ENCODE data around the gene ZNF711. TPM values are rescaled to one million over a fixed set of nuclear protein-coding genes. Genes with fewer than 3 reads are reported as not detected.
"Not testable (repeated sequence)": the region's sequence is repeated elsewhere in the genome, so short reads cannot be mapped to it uniquely, and the experiment has no call there.

The ZNF711 gene
- total and polyA plus RNA-seq, 2 experiments from 2014 or later: 16.6 to 34.1 TPM

GRCh38 chrX:85288992-85289723, 45.4 kb downstream of the ZNF711 start:
- no peaks in the 10 kb centered on the region for H3K4me1 ChIP-seq (ENCODE audit: insufficient read depth)
- H4K20me1 ChIP-seq (ENCODE audit: insufficient read depth, poor library complexity, severe bottlenecking): no peaks in the 10 kb centered on the region
- H3K79me2 ChIP-seq: no peaks in the 10 kb centered on the region
- H3K4me3 ChIP-seq: no peak overlapping the region
- H3K9me2 ChIP-seq (replicated peaks; ENCODE audit: insufficient read depth): no peaks in the 10 kb centered on the region
- WGBS (ENCODE audit: low lambda C conversion rate, missing lambda C conversion rate): 83% methylated on average over 7 of the region's 7 CpGs
- no peak overlapping the region for H3K27ac ChIP-seq
- TF ChIP-seq, protein P1, sequence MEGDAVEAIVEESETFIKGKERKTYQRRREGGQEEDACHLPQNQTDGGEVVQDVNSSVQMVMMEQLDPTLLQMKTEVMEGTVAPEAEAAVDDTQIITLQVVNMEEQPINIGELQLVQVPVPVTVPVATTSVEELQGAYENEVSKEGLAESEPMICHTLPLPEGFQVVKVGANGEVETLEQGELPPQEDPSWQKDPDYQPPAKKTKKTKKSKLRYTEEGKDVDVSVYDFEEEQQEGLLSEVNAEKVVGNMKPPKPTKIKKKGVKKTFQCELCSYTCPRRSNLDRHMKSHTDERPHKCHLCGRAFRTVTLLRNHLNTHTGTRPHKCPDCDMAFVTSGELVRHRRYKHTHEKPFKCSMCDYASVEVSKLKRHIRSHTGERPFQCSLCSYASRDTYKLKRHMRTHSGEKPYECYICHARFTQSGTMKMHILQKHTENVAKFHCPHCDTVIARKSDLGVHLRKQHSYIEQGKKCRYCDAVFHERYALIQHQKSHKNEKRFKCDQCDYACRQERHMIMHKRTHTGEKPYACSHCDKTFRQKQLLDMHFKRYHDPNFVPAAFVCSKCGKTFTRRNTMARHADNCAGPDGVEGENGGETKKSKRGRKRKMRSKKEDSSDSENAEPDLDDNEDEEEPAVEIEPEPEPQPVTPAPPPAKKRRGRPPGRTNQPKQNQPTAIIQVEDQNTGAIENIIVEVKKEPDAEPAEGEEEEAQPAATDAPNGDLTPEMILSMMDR (IDR thresholded peaks at IDR 0.05; ENCODE audit: poor library complexity): no peak
- no peak for TF ChIP-seq EZH2 (IDR thresholded peaks at IDR 0.05; ENCODE audit: borderline replicate concordance)
- no peak for TF ChIP-seq EZH2phosphoT487 (IDR thresholded peaks at IDR 0.05; ENCODE audit: low read depth, severe bottlenecking, unreplicated experiment)
- H3K9me3 ChIP-seq (ENCODE audit: low read depth): peaks cover 5% of the 10 kb centered on the region
- H3K36me3 ChIP-seq (replicated peaks; ENCODE audit: insufficient read depth, low read depth): no peaks in the 10 kb centered on the region
- DNase-seq (ENCODE audit: low spot score): no peak
- no peak overlapping the region for H3K4me2 ChIP-seq
- H3K27me3 ChIP-seq: no peaks in the 10 kb centered on the region
- H2AFZ ChIP-seq: no peak overlapping the region

GRCh38 chrX:85303544-85303943, 59.8 kb downstream of the ZNF711 start:
- Histone ChIP-seq H3K79me2 (no peaks in the 10 kb centered on the region), H3K4me2 (no peak overlapping the region), H3K27ac (no peak overlapping the region), H2AFZ (no peak overlapping the region), H4K20me1 (ENCODE audit: insufficient read depth, poor library complexity, severe bottlenecking) (no peaks in the 10 kb centered on the region), H3K4me3 (no peak overlapping the region), H3K4me1 (ENCODE audit: insufficient read depth) (no peaks in the 10 kb centered on the region), H3K9me3 (ENCODE audit: low read depth) (no peaks in the 10 kb centered on the region), H3K27me3 (no peaks in the 10 kb centered on the region), H3K9me2 (replicated peaks; ENCODE audit: insufficient read depth) (no peaks in the 10 kb centered on the region), H3K36me3 (replicated peaks; ENCODE audit: insufficient read depth, low read depth) (no peaks in the 10 kb centered on the region)
- TF ChIP-seq EZH2phosphoT487 (IDR thresholded peaks at IDR 0.05; ENCODE audit: low read depth, severe bottlenecking, unreplicated experiment) (no peak), EZH2 (IDR thresholded peaks at IDR 0.05; ENCODE audit: borderline replicate concordance) (no peak)
- no peak for DNase-seq (ENCODE audit: low spot score)
- 87% methylated on average over 3 of the region's 3 CpGs for WGBS (ENCODE audit: low lambda C conversion rate, missing lambda C conversion rate)

DNA sequence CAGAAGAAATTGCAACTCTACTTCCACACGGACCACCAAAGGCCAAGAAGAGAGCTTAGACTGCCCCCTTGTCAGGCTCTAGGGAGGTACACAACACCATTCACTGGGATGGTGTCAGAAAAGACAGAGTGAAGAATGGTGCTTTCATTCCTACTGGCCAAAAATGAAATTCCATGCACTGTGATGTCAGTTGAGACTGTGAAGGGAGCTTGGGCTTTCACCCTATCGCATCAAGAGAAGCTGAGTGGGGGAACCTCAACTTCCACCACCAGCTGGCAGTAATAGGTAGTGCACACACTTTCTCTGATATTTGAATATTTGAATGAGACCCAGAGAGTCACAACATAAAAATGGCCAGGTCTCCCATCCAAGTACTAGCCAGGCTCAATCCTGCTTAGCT, 65.9 kb downstream of the ZNF711 start:
- Histone ChIP-seq H3K4me3 (no peak overlapping the region), H3K9me3 (ENCODE audit: low read depth) (no peaks in the 10 kb centered on the region), H3K27ac (no peak overlapping the region), H3K4me2 (no peak overlapping the region), H3K4me1 (ENCODE audit: insufficient read depth) (no peaks in the 10 kb centered on the region), H3K9me2 (replicated peaks; ENCODE audit: insufficient read depth) (no peaks in the 10 kb centered on the region), H3K27me3 (no peaks in the 10 kb centered on the region), H2AFZ (no peak overlapping the region), H3K79me2 (no peaks in the 10 kb centered on the region), H3K36me3 (replicated peaks; ENCODE audit: insufficient read depth, low read depth) (no peaks in the 10 kb centered on the region), H4K20me1 (ENCODE audit: insufficient read depth, poor library complexity, severe bottlenecking) (no peaks in the 10 kb centered on the region)
- DNase-seq (ENCODE audit: low spot score): no peak
- no peak for TF ChIP-seq EZH2 (IDR thresholded peaks at IDR 0.05; ENCODE audit: borderline replicate concordance)
- no peak for TF ChIP-seq EZH2phosphoT487 (IDR thresholded peaks at IDR 0.05; ENCODE audit: low read depth, severe bottlenecking, unreplicated experiment)
- TF ChIP-seq, protein P1 (IDR thresholded peaks at IDR 0.05; ENCODE audit: poor library complexity): no peak
- WGBS (ENCODE audit: low lambda C conversion rate, missing lambda C conversion rate): 72% methylated on average over 2 of the region's 2 CpGs

DNA sequence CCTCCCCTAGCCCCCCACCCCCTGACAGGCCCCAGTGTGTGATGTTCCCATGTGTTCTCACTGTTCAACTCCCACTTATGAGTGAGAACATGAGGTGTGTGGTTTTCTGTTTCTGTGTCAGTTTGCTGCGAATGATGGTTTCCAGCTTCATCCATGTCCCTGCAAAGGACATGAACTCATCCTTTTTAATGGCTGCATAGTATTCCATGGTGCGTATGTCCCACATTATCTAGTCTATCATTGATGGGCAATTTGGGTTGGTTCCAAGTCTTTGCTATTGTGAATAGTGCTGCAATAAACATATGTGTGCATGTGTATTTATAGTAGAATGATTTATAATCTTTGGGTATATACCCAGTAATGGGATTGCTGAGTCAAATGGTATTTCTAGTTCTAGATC, 67.6 kb downstream of the ZNF711 start:
- H3K79me2 ChIP-seq; H3K4me1 ChIP-seq (ENCODE audit: insufficient read depth); H3K36me3 ChIP-seq (replicated peaks; ENCODE audit: insufficient read depth, low read depth); H3K9me3 ChIP-seq (ENCODE audit: low read depth); H3K4me3 ChIP-seq; H4K20me1 ChIP-seq (ENCODE audit: insufficient read depth, poor library complexity, severe bottlenecking); DNase-seq (ENCODE audit: low spot score); H3K27me3 ChIP-seq; H3K4me2 ChIP-seq; H3K9me2 ChIP-seq (replicated peaks; ENCODE audit: insufficient read depth); H3K27ac ChIP-seq; H2AFZ ChIP-seq: not testable (repeated sequence)
- WGBS (ENCODE audit: low lambda C conversion rate, missing lambda C conversion rate): 87% methylated on average over 2 of the region's 2 CpGs

Other genes with a start within 250 kb of the ZNF711 start
- gene APOOL, start 240.1 kb upstream of the ZNF711 start, total RNA-seq: 22.0 and 23.7 TPM in 2 replicates
- gene APOOL, start 240.1 kb upstream of the ZNF711 start, polyA plus RNA-seq: 3.7 and 5.7 TPM in 2 replicates
- gene SATL1, start 212 bp upstream of the ZNF711 start, total RNA-seq: 0.17 and 0.32 TPM in 2 replicates
- 0.17 and 0.30 TPM in 2 replicates for gene SATL1, start 212 bp upstream of the ZNF711 start, polyA plus RNA-seq
- gene POF1B, start 135.7 kb downstream of the ZNF711 start, total RNA-seq: 33.4 and 35.2 TPM in 2 replicates
- gene POF1B, start 135.7 kb downstream of the ZNF711 start, polyA plus RNA-seq: 11.3 and 11.8 TPM in 2 replicates